ENCODE measurements around the gene NCR3LG1.

Gene NCR3LG1

GRCh38 chr11:17351510-17352176 lies at the start of gene NCR3LG1:
Gene NCR3LG1 (plus strand): TSS chr11:17351800. CDS start chr11:17351970, 170 bp downstream.
- DNase-seq: no peak

DNA sequence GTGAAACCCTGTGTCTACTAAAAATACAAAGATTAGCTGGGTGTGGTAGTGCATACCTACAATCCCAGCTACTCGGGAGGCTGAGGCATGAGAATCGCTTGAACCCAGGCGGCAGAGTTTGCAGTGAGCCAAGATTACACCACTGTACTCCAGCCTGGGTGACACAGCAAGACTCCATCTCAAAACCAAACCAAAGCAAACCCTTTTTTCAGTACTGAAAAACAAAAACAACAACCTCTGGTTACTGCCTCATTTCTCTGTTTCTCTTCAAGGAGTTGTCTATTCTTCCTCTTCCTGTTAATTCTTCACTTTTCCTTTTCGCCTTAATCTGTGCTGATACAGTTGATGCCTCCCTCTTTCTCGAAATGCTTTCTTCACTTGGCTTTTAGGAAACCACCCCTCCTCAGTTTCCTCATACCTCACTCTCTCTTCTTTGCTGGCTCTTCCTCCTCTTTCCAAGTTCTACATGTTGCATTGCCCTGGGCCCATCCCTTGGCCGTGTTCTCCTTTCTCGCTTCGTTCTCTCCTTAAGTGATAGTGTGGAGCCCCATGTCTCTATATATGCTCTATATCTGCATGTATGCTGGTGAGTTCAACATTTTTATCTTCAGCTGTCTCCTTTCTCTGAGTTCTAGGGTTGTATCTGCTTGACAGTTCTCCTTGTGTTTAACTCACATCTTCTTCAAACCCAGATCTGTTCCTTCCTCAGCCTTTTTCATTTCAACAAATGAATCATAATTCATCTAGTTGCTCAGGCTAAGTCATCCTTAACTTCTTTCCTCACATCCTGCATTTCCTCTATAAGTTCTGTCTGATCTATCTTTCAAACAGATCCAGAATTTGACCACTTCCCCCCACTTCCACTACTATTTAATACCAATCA lies 38.0 kb upstream of the NCR3LG1 start:
- no peak for DNase-seq

DNA sequence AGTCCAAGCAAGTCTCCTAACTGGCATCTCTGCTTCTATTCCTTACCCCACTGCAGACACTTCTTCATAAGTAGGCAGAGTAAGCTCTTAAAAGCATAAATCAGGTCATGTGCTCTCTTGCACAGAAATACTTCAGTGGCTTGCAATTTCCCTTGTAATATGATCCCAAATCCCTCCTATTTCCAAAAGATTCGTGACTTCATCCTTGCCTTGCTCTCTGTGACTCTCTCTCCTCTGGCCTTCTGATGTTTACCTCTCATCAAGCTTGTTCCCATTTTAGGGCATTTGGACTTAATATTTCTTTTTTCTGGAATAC lies 37.4 kb upstream of the NCR3LG1 start:
- DNase-seq: no peak

DNA sequence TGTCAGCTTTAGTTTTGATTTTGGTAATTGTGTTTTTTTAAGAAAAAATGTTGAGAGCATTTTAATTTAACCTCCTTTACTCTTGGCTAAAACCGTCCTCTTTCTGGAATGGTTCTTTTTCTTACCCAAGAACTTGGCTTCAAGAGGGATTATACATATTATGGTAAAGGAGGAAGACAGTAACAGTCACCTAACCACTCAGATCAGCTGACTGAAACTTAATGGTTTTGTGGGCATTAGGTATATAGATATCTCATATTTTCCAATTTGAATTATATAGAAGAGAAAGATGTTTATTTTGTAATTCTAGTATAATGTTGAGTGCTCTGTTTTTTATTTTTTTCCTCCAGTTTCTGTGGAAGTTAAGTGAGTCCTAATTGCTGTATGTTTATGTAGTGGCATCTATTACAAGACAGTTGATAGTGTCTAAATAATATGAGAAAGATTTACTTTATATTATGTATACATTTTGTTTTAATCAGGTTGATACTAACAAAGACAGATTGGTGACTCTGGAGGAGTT lies 36.6 kb upstream of the NCR3LG1 start:
- DNase-seq: no peak

DNA sequence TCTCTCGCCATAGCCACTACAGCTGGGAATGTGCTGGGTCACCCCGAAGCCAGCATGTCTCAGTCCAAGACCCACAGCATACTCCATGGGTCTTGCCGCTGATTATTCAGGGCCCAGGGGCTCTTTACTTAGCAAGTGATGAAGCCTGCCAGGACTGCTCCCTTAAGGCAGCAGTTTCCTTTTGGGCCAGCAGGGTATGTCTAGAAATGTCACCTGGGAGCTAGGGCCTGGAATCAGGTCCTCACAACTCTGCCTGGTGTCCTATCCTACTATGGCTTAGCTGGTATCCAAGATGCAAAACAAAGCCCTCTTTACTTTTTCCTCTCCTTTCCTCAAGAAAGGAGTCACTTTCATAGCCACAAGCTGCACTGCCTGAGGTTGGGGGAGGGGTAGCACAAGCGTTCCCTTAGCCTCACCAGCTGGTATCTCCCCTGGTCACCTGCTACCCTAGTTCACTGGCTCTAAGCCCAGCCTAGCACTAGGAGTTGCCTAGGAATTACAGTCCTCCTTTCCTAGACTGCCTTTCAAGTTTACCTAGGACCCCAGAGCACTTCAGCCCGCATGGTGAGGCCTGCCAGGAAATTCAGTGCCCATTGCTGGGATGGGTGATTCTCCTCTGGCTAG lies 22.6 kb upstream of the NCR3LG1 start:
- no peak for DNase-seq

GRCh38 chr11:17331669-17332068 lies 19.9 kb upstream of the NCR3LG1 start:
- DNase-seq: no peak

- no peak for DNase-seq
Measured at GRCh38 chr11:17333799-17334586, 17.6 kb upstream of the NCR3LG1 start.

GRCh38 chr11:17343257-17343656 lies 8.3 kb upstream of the NCR3LG1 start:
- DNase-seq: no peak

GRCh38 chr11:17343907-17344306 lies 7.7 kb upstream of the NCR3LG1 start:
- no peak for DNase-seq

- no peak for DNase-seq
Measured at GRCh38 chr11:17347676-17348075, 3.9 kb upstream of the NCR3LG1 start.

GRCh38 chr11:17350455-17351171 lies 987 bp upstream of the NCR3LG1 start:
- DNase-seq: no peak

DNA sequence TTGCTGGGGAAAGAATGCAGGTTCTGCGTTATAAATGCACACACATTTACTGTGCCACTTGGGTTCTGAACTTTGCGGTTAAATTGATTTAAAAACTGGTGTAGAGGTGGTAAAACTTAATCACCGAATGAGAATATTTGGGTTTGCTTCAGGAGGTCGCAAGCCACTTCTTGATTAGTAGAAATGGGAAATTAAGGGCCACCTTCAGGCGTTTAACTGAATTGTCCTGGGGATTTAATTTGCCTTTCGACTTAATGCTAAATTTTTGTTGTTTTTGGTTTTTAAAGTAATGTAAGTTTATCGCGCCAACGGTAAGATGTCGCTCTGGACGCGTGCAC lies 459 bp upstream of the NCR3LG1 start:
- no peak for DNase-seq

DNA sequence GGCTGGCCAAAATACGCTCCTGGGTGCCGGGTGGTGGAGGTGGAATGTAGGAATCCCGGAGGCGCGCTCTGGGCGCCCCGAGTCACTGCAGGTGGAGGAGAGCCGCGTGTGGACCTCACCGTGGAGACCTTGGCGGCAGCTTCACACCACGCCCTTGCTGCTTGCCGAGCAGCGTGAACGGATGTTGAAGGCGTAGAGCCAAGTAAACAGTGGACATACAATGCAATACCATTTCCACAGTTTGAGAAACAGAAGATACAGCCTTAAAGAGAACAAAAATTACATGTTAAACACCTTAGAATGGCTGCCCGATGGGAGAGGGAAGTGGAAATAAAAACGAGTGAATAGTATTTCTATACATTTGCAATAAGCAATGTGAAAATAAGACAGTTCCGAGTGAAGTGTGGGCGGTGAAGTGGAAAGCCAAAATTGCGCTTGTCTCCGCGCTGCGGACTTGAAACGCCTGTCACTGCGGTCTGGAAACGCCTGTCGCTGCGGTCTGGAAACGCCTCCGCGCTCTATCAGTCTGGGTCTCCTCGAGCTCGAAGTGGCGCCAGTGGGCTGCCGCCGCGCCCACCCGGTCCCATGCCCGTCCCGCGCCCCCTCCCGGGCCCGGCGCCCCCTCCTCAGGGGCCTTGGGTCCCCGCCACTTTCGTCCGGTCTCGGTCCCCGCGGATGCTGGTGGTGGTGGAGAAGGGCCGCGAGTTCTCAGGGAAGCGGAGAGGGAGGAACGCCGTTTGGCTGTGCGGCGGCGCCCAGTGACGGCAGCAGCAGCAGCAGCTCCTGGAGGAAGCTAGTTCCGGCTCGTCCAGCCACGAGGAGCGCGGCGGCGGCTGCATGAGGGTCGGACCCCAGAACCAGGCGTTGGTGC lies 1.6 kb downstream of the NCR3LG1 start:
- peak; percentile 21 for DNase-seq

GRCh38 chr11:17353821-17354600 lies 2.4 kb downstream of the NCR3LG1 start:
- DNase-seq: no peak

- peak; percentile 37 for DNase-seq
Measured at GRCh38 chr11:17354601-17354991, 3.0 kb downstream of the NCR3LG1 start.

DNA sequence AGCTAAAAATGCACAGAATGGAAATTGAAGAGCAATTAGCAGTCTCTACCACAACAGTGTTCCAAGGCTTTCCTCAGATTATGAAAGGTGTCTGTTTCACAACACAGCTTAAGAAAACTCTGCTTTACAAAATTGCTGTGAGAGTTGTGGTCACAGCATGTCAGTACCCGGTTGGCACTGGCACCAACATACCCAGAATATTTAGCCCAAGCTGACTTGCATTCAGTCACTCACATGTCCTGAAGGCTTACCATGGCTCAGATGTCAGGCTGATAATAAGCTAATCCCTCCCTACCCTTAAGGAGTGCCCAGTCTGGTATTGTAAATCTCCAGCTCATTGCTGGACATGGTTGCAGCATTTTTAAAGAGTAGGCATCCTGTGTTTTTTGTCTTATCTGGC lies 14.9 kb downstream of the NCR3LG1 start:
- no peak for DNase-seq

DNA sequence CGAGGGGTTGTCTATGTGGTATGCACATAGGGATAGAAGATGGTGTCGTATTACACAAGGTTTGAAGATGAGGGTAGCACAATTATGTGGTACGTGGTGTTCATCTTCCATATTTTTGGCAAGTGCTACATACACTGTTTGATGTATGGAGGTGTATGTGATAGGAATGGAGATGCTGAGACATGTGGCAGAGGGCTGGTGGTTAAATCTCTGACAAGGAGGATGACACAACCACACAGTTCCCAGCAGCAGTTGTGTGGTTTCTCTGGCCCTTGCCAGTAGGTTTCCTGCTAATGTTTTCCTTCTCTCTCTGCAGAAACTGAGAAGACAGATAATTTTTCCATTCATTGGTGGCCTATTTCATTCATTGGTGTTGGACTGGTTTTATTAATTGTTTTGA lies 17.0 kb downstream of the NCR3LG1 start:
- DNase-seq: no peak

- no peak for DNase-seq
Measured at GRCh38 chr11:17369094-17369493, 17.5 kb downstream of the NCR3LG1 start.

- DNase-seq: no peak
Measured at GRCh38 chr11:17369684-17370243, 18.2 kb downstream of the NCR3LG1 start.

DNA sequence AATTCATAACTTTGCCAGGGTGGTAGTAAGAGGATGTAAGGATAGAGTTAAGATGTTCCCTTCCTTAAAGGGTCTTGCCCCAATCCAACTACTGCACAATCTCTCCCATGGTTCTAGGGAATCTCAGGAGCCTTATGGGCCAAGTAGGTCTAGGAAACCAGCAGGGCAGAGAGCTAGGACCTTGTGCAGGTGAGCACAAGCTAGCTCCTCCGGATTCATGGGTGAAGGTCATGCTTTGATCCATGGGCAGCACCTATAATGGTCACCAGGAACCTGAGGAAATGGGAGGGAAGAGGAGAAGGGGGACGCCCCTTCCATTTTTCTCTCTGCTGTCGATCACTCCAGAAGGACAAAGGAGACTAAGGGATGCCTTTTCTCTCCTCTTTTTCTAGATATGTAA lies 20.0 kb downstream of the NCR3LG1 start:
- no peak for DNase-seq
